ENCODE data around the gene SCRG1.

Gene SCRG1

GRCh38 chr4:173357939-173358338 lies 41.0 kb downstream of the SCRG1 start:
- no peak for DNase-seq

DNA sequence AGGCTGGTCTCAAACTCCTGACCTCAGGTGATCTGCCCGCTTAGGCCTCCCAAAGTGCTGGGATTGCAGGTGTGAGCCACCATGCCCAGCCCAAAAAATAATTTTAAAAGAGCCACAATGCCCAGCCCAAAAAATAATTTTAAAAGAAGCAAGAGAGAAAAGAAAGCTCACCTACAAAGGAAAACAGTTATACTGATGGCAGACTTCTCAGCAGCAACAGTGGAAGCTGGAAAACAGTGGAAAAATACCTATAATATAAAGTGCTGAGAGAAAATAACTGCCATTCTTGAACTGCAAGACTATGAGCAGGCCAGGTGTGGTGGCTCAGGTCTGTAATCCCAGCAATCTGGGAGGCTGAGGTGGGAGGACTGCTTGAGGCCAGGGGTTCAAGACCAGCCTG lies 51.4 kb downstream of the SCRG1 start:
- no peak for DNase-seq

GRCh38 chr4:173346074-173346473 lies 52.8 kb downstream of the SCRG1 start:
- DNase-seq, result no peak

DNA sequence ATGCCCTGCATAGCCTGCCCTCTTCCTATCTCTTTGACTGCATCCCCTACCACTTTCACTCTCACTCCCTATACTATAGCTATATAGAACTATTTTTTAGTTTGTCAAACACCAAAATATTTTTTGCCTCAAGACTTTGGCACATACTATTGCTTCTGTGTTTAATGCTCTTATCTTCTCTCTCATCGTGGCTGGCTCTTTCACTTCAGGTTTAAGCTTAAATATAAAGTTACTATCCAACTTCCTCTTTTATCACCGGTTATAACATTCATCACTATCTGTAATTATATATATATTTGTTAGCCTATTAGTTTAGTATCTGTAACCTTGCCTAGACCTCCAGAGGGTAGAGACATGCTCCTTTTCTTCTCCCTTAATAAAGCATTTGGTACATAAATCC lies 53.3 kb downstream of the SCRG1 start:
- no peak for DNase-seq

- no peak for DNase-seq
These were observed 55.0 kb downstream of the SCRG1 start for GRCh38 chr4:173343832-173344397.

DNA sequence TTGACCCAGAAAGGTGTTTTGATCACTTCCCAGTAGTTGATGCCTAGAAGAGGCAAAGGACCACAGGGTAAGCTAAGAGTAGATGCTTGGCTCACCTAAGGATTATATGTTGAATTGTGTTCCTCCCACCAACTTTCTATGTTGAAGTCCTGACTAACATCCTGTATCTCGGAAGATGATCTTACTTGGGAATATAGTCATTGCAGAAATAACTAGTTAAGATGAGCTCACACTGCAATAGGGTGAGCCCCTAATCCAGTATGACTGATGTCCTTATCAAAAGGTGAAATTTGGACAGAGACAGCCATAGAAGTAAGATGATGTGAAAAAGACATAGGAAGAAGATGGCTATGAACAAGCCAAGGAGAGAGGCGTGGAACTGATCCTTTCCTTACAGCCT lies 61.5 kb downstream of the SCRG1 start:
- DNase-seq, result no peak

- peak; percentile 80 for DNase-seq
These were observed 63.8 kb downstream of the SCRG1 start for GRCh38 chr4:173334891-173335752.

All from NCI-H1417 treated with DMSO at 0.1 percent for 48 hours (cell line).